H1 (cell line): ENCODE data around the gene GATD1.

Source experiments
- BACH1 ChIP-seq: IDR thresholded peaks from 2 replicates; pipeline ENCODE4 v1.6.1; 2012; ENCODE audit warnings: low read length, improper control_type of control experiment
- CTCF ChIP-seq, 3 experiments: IDR thresholded peaks; 1 replicate in 2 of 3; 2 replicates in 1 of 3; pipeline versions ENCODE4 v1.5.1 to v1.6.1; 2011; ENCODE audit warnings: low read length in 3 of 3, mild to moderate bottlenecking in 3 of 3, inconsistent platforms in 2 of 3, low read depth in 1 of 3, moderate library complexity in 1 of 3; ENCODE audit not compliant: insufficient read depth in 1 of 3; ENCODE audit errors: control extremely low read depth in 1 of 3
- EZH2 ChIP-seq: fragments of 200-600 bp; sonication (generic); IDR thresholded peaks from 2 replicates; pipeline ENCODE4 v1.7.1; 2012; ENCODE audit warnings: low read depth, mild to moderate bottlenecking, moderate library complexity, low read length, inconsistent platforms; ENCODE audit not compliant: severe bottlenecking
- GABPA ChIP-seq: IDR thresholded peaks from 2 replicates; pipeline ENCODE4 v1.6.1; 2011; ENCODE audit warnings: mild to moderate bottlenecking, low read length, moderate library complexity, borderline replicate concordance; ENCODE audit not compliant: insufficient read depth
- NRF1 ChIP-seq: IDR thresholded peaks from 2 replicates; pipeline ENCODE4 v1.6.1; 2011; ENCODE audit warnings: mild to moderate bottlenecking, low read depth, low read length, improper control_type of control experiment
- POLR2A ChIP-seq, 2 experiments: IDR thresholded peaks; 1 replicate in 1 of 2; 2 replicates in 1 of 2; pipeline ENCODE4 v1.6.1; 2011; ENCODE audit warnings: low read depth in 2 of 2, low read length in 2 of 2, mild to moderate bottlenecking in 2 of 2; ENCODE audit errors: control extremely low read depth in 1 of 2
- RBBP5 ChIP-seq: IDR thresholded peaks from 2 replicates; pipeline ENCODE4 v1.7.1; 2012; ENCODE audit warnings: low read depth, mild to moderate bottlenecking, inconsistent platforms, low read length, moderate library complexity, borderline replicate concordance
- SP2 ChIP-seq: IDR thresholded peaks from 2 replicates; pipeline ENCODE4 v1.6.1; 2012; ENCODE audit warnings: mild to moderate bottlenecking, low read length, inconsistent platforms
- SRF ChIP-seq: IDR thresholded peaks from 2 replicates; pipeline ENCODE4 v1.6.1; 2011; ENCODE audit warnings: mild to moderate bottlenecking, low read depth, low read length, moderate library complexity
- ZNF274 ChIP-seq: IDR thresholded peaks from 2 replicates; pipeline ENCODE4 v1.7.0; 2012; ENCODE audit warnings: low read length, borderline replicate concordance; ENCODE audit errors: extremely low read depth

- no peak for TF ChIP-seq CTCF (IDR thresholded peaks at IDR 0.05; ENCODE audit: control extremely low read depth in 1 of 3, insufficient read depth in 1 of 3, low read depth in 1 of 3, low read length in 3 of 3)
- no peak for TF ChIP-seq GABPA
- no peak for TF ChIP-seq EZH2
- TF ChIP-seq BACH1 = no peak
- TF ChIP-seq SP2 = no peak
- no peak for TF ChIP-seq NRF1
- no peak for TF ChIP-seq SRF
- no peak for TF ChIP-seq RBBP5
- TF ChIP-seq POLR2A (IDR thresholded peaks at IDR 0.05; ENCODE audit: control extremely low read depth in 1 of 2, low read depth in 2 of 2, low read length in 2 of 2) = no peak
- TF ChIP-seq ZNF274 = no peak
These were observed 34.4 kb upstream of the GATD1 start for GRCh38 chr11:811446-812245.
